ENCODE data around the gene CNN2. TPM values are rescaled to one million over a fixed set of nuclear protein-coding genes. Genes with fewer than 3 reads are reported as not detected.

Gene CNN2
- total and polyA plus RNA-seq, 9 of the 15 experiments (the other 6 are each of a cell fraction or from before 2014, with no cell fraction given), result 12.1 to 174 (median 52.7) TPM

DNA sequence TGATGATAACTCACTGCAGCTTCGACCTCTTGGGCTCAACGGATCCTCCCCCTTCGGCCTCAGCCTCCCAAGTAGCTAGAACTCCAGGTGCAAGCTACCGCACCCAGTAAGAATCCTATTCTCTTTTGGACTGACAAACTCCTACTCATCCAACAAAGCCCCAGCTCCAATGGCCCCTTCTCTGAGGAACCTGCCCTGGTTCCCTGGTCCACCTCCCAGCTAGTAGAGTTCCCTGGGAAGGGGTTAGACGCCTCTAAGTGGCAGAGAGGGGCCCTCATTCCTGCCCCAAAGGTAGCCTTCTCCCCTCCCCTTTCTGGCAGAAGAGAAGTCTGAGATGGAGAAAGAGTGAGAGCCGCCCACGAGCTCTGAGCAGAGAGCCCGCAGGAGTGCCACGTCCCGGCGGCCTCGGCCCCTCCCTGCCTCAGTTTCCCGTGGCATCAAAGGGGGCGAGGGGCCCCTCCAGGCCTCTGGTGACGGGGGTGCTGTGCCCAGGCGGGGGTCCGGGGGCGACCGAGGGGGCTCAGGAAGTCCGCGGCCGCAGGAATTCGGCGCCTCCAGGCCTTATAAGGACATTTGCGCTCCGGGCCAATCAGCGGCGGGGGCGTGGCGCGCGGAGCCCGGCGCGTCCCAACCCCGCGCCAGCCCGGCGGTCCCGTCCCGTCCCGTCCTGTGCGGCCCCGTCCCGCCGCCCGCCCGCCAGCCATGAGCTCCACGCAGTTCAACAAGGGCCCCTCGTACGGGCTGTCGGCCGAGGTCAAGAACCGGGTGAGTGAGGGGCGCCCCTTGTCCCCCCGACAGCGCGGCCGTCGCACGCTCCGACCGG lies at the start of gene CNN2 (continued):
- no peak for TF ChIP-seq TSHZ1 (CRISPR knock-in tag; IDR thresholded peaks at IDR 0.05)
- TF ChIP-seq, protein P1, sequence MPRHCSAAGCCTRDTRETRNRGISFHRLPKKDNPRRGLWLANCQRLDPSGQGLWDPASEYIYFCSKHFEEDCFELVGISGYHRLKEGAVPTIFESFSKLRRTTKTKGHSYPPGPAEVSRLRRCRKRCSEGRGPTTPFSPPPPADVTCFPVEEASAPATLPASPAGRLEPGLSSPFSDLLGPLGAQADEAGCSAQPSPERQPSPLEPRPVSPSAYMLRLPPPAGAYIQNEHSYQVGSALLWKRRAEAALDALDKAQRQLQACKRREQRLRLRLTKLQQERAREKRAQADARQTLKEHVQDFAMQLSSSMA (CRISPR knock-in tag; IDR thresholded peaks at IDR 0.05), result no peak
- TF ChIP-seq SIN3A (IDR thresholded peaks at IDR 0.05; ENCODE audit: borderline replicate concordance in 2 of 2, control insufficient read depth in 1 of 2, low read depth in 2 of 2, low read length in 2 of 2), result peak; percentile 29 to 79; a peak in 1 of 4 replicates
- no peak for TF ChIP-seq CBX3 (IDR thresholded peaks at IDR 0.05; ENCODE audit: borderline replicate concordance in 1 of 2, low read length in 2 of 2)
- no peak for TF ChIP-seq ZNF41 (CRISPR knock-in tag; conservative IDR thresholded peaks at IDR 0.05)
- TF ChIP-seq, protein P2, sequence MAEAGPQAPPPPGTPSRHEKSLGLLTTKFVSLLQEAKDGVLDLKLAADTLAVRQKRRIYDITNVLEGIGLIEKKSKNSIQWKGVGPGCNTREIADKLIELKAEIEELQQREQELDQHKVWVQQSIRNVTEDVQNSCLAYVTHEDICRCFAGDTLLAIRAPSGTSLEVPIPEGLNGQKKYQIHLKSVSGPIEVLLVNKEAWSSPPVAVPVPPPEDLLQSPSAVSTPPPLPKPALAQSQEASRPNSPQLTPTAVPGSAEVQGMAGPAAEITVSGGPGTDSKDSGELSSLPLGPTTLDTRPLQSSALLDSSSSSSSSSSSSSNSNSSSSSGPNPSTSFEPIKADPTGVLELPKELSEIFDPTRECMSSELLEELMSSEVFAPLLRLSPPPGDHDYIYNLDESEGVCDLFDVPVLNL (CRISPR knock-in tag; IDR thresholded peaks at IDR 0.05; ENCODE audit: low read depth), result no peak
- TF ChIP-seq HDAC6 (IDR thresholded peaks at IDR 0.05; ENCODE audit: low read depth, low read length), result no peak
- no peak for TF ChIP-seq ZBTB34 (CRISPR knock-in tag; IDR thresholded peaks at IDR 0.05)
- TF ChIP-seq ZNF121 (CRISPR knock-in tag; conservative IDR thresholded peaks at IDR 0.05), result no peak
- TF ChIP-seq, protein P3, sequence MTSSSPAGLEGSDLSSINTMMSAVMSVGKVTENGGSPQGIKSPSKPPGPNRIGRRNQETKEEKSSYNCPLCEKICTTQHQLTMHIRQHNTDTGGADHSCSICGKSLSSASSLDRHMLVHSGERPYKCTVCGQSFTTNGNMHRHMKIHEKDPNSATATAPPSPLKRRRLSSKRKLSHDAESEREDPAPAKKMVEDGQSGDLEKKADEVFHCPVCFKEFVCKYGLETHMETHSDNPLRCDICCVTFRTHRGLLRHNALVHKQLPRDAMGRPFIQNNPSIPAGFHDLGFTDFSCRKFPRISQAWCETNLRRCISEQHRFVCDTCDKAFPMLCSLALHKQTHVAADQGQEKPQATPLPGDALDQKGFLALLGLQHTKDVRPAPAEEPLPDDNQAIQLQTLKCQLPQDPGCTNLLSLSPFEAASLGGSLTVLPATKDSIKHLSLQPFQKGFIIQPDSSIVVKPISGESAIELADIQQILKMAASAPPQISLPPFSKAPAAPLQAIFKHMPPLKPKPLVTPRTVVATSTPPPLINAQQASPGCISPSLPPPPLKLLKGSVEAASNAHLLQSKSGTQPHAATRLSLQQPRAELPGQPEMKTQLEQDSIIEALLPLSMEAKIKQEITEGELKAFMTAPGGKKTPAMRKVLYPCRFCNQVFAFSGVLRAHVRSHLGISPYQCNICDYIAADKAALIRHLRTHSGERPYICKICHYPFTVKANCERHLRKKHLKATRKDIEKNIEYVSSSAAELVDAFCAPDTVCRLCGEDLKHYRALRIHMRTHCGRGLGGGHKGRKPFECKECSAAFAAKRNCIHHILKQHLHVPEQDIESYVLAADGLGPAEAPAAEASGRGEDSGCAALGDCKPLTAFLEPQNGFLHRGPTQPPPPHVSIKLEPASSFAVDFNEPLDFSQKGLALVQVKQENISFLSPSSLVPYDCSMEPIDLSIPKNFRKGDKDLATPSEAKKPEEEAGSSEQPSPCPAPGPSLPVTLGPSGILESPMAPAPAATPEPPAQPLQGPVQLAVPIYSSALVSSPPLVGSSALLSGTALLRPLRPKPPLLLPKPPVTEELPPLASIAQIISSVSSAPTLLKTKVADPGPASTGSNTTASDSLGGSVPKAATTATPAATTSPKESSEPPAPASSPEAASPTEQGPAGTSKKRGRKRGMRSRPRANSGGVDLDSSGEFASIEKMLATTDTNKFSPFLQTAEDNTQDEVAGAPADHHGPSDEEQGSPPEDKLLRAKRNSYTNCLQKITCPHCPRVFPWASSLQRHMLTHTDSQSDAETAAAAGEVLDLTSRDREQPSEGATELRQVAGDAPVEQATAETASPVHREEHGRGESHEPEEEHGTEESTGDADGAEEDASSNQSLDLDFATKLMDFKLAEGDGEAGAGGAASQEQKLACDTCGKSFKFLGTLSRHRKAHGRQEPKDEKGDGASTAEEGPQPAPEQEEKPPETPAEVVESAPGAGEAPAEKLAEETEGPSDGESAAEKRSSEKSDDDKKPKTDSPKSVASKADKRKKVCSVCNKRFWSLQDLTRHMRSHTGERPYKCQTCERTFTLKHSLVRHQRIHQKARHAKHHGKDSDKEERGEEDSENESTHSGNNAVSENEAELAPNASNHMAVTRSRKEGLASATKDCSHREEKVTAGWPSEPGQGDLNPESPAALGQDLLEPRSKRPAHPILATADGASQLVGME (CRISPR knock-in tag; IDR thresholded peaks at IDR 0.05), result no peak
- no peak for TF ChIP-seq HDAC1 (IDR thresholded peaks at IDR 0.05)
- TF ChIP-seq HIVEP1 (CRISPR knock-in tag; IDR thresholded peaks at IDR 0.05), result no peak
